ENCODE data around the gene SLC7A5.

DNA sequence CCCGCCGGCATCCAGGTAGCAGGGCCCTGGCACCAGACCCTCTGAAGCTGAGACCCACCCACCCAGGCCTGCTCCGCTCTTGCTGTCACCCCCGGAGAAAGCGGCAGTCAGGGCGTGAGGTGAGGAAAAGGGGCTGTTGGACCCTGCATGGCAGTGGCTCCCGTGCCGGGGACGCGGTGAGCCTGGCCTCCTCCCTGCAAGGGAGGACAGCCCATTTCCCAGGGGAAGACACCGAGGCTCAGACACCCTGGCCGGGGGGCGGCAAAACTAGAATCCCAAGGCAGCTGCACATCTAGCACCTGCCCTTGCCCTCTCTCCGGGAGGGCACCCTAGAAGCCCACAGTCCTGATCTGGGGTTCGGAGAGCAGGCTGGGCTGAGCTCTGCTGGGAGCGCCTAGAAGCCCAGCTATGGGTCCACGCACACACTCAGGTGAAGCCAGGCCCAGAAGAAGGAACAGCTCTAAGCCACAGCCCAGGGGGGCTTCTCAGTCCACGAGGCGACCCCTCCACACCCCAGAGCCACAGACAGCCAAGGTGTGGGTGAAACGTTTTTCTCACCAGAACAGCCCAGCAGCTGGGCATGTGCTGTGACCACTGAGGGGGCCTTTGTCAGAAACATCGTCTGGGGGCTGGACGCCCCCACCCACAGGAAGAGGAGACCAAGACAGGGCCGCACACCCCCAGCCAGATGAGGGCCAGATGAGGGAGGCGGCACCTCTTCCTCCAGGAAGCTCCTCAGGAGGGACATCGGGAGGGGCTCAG is 22.4 kb downstream of the SLC7A5 start:
- TF ChIP-seq EP300 (IDR thresholded peaks at IDR 0.05; ENCODE audit: borderline replicate concordance) (no peak), CEBPB (IDR thresholded peaks at IDR 0.05) (no peak), CREB1 (IDR thresholded peaks at IDR 0.05; ENCODE audit: low read depth) (no peak), NFIC (IDR thresholded peaks at IDR 0.05) (no peak), TAF1 (IDR thresholded peaks at IDR 0.05; ENCODE audit: low read depth) (no peak), FOXM1 (IDR thresholded peaks at IDR 0.05; ENCODE audit: borderline replicate concordance, low read depth) (no peak), YY1 (IDR thresholded peaks at IDR 0.05; ENCODE audit: low read depth) (no peak), TCF12 (IDR thresholded peaks at IDR 0.05; ENCODE audit: low read depth) (no peak)
- TF ChIP-seq, protein P1, sequence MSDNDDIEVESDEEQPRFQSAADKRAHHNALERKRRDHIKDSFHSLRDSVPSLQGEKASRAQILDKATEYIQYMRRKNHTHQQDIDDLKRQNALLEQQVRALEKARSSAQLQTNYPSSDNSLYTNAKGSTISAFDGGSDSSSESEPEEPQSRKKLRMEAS (IDR thresholded peaks at IDR 0.05) = no peak
- TF ChIP-seq, protein P2, sequence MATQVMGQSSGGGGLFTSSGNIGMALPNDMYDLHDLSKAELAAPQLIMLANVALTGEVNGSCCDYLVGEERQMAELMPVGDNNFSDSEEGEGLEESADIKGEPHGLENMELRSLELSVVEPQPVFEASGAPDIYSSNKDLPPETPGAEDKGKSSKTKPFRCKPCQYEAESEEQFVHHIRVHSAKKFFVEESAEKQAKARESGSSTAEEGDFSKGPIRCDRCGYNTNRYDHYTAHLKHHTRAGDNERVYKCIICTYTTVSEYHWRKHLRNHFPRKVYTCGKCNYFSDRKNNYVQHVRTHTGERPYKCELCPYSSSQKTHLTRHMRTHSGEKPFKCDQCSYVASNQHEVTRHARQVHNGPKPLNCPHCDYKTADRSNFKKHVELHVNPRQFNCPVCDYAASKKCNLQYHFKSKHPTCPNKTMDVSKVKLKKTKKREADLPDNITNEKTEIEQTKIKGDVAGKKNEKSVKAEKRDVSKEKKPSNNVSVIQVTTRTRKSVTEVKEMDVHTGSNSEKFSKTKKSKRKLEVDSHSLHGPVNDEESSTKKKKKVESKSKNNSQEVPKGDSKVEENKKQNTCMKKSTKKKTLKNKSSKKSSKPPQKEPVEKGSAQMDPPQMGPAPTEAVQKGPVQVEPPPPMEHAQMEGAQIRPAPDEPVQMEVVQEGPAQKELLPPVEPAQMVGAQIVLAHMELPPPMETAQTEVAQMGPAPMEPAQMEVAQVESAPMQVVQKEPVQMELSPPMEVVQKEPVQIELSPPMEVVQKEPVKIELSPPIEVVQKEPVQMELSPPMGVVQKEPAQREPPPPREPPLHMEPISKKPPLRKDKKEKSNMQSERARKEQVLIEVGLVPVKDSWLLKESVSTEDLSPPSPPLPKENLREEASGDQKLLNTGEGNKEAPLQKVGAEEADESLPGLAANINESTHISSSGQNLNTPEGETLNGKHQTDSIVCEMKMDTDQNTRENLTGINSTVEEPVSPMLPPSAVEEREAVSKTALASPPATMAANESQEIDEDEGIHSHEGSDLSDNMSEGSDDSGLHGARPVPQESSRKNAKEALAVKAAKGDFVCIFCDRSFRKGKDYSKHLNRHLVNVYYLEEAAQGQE (IDR thresholded peaks at IDR 0.05; ENCODE audit: low read depth) = no peak
- TF ChIP-seq, protein P3, sequence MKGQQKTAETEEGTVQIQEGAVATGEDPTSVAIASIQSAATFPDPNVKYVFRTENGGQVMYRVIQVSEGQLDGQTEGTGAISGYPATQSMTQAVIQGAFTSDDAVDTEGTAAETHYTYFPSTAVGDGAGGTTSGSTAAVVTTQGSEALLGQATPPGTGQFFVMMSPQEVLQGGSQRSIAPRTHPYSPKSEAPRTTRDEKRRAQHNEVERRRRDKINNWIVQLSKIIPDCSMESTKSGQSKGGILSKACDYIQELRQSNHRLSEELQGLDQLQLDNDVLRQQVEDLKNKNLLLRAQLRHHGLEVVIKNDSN (IDR thresholded peaks at IDR 0.05) = no peak
